Measurements from ENCODE around the gene QPCTL. TPM values are rescaled to one million over a fixed set of nuclear protein-coding genes. Genes with fewer than 3 reads are reported as not detected.

QPCTL gene
- polyA plus RNA-seq, 1 of the 3 experiments (the other 2 are of a cell fraction) = 17.6 TPM

- peak; percentile 96 for TF ChIP-seq MAX (IDR thresholded peaks at IDR 0.05; ENCODE audit: low read depth)
These were observed 24.9 kb downstream of the QPCTL start (continued) for GRCh38 chr19:45717131-45717982.

DNA sequence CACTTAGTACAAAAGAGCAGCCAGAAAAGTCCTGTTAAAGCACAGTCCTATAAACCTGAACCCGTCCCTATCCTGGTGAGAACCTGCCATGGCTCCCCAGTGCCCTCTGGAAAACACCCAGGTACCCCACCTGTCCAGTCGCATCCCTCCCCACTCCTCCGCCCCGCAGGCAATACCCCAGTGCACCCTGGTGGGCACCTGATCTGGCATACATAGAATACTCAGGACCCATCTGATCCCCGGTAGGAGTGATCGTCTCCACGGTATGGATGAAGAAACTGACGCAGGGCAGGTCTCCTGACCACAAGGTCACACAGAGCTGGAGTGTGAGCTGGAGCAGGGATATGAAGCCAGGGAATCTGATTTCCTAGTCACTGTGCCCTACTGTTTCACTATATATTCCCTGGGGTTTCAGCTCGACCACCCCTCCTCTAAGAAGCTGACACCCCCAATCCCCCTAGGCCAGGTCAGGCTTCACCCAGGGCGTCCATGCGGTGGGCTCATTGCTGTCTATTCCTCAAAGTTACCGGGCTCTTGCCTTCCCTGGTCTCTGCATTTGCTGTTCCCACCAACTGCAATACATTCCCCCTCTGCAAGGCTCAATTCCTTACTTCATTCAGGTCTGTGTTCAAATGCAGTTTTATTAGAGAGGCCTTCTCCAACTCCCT lies 25.7 kb downstream of the QPCTL start:
- H3K36me3 ChIP-seq (replicated peaks in 1 of 2; ENCODE audit: control insufficient read depth in 1 of 2, insufficient read depth in 2 of 2, low read length in 1 of 2) = peaks cover 5 to 22% of the 10 kb centered on the region in 2 experiments
- peaks cover 5 to 9% of the 10 kb centered on the region in 2 experiments; a peak in 3 of 4 replicates for H3K4me1 ChIP-seq (ENCODE audit: control insufficient read depth in 1 of 2, insufficient read depth in 2 of 2, low read depth in 1 of 2, low read length in 1 of 2)
- no peak for DNase-seq
- H3K9ac ChIP-seq = peak overlapping the region; percentile 50; the same call in 1 of the 2 replicates
- no peaks in the 10 kb centered on the region for H3K27me3 ChIP-seq (ENCODE audit: insufficient read depth)
- peaks cover 29% of the 10 kb centered on the region for H3F3A ChIP-seq (replicated peaks; ENCODE audit: insufficient read depth)
- peak overlapping the region; percentile 66 to 67 for H3K4me3 ChIP-seq (ENCODE audit: low read depth in 2 of 2, low read length in 1 of 2)
- 70% methylated on average over 12 of the region's 12 CpGs for WGBS (ENCODE audit: low lambda C conversion rate)
- peaks cover 79% of the 10 kb centered on the region for H3K79me2 ChIP-seq (ENCODE audit: insufficient read depth)
- H4K20me1 ChIP-seq (ENCODE audit: insufficient read depth) = no peaks in the 10 kb centered on the region
- H3K9me3 ChIP-seq = no peaks in the 10 kb centered on the region
- H3K4me2 ChIP-seq = peak overlapping the region; percentile 91
- TF ChIP-seq NRF1 (IDR thresholded peaks at IDR 0.05; ENCODE audit: low read depth, low read length) (no peak), SMC3 (IDR thresholded peaks at IDR 0.05; ENCODE audit: low read depth, low read length) (no peak), GABPA (IDR thresholded peaks at IDR 0.05; ENCODE audit: low read depth) (no peak), FOXJ3 (CRISPR knock-in tag; IDR thresholded peaks at IDR 0.05) (no peak), MAX (IDR thresholded peaks at IDR 0.05; ENCODE audit: low read depth) (no peak), MXI1 (IDR thresholded peaks at IDR 0.05; ENCODE audit: low read depth, low read length) (no peak), YY1 (IDR thresholded peaks at IDR 0.05; ENCODE audit: low read depth) (no peak), SIN3A (IDR thresholded peaks at IDR 0.05; ENCODE audit: borderline replicate concordance, low read depth, low read length) (no peak), FOXM1 (IDR thresholded peaks at IDR 0.05; ENCODE audit: low read depth) (no peak), MEF2A (IDR thresholded peaks at IDR 0.05; ENCODE audit: borderline replicate concordance, low read depth) (no peak), POLR2AphosphoS5 (IDR thresholded peaks at IDR 0.05; ENCODE audit: low read depth, low read length) (no peak), TCF12 (IDR thresholded peaks at IDR 0.05) (no peak), CTCF (IDR thresholded peaks at IDR 0.05) (no peak), RCOR1 (IDR thresholded peaks at IDR 0.05; ENCODE audit: low read length) (no peak), FOSL2 (IDR thresholded peaks at IDR 0.05; ENCODE audit: borderline replicate concordance, low read depth) (no peak), JUND (IDR thresholded peaks at IDR 0.05) (no peak)
- TF ChIP-seq, protein P1, sequence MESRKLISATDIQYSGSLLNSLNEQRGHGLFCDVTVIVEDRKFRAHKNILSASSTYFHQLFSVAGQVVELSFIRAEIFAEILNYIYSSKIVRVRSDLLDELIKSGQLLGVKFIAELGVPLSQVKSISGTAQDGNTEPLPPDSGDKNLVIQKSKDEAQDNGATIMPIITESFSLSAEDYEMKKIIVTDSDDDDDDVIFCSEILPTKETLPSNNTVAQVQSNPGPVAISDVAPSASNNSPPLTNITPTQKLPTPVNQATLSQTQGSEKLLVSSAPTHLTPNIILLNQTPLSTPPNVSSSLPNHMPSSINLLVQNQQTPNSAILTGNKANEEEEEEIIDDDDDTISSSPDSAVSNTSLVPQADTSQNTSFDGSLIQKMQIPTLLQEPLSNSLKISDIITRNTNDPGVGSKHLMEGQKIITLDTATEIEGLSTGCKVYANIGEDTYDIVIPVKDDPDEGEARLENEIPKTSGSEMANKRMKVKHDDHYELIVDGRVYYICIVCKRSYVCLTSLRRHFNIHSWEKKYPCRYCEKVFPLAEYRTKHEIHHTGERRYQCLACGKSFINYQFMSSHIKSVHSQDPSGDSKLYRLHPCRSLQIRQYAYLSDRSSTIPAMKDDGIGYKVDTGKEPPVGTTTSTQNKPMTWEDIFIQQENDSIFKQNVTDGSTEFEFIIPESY (IDR thresholded peaks at IDR 0.05; ENCODE audit: borderline replicate concordance, low read depth) = no peak
- TF ChIP-seq, protein P2, sequence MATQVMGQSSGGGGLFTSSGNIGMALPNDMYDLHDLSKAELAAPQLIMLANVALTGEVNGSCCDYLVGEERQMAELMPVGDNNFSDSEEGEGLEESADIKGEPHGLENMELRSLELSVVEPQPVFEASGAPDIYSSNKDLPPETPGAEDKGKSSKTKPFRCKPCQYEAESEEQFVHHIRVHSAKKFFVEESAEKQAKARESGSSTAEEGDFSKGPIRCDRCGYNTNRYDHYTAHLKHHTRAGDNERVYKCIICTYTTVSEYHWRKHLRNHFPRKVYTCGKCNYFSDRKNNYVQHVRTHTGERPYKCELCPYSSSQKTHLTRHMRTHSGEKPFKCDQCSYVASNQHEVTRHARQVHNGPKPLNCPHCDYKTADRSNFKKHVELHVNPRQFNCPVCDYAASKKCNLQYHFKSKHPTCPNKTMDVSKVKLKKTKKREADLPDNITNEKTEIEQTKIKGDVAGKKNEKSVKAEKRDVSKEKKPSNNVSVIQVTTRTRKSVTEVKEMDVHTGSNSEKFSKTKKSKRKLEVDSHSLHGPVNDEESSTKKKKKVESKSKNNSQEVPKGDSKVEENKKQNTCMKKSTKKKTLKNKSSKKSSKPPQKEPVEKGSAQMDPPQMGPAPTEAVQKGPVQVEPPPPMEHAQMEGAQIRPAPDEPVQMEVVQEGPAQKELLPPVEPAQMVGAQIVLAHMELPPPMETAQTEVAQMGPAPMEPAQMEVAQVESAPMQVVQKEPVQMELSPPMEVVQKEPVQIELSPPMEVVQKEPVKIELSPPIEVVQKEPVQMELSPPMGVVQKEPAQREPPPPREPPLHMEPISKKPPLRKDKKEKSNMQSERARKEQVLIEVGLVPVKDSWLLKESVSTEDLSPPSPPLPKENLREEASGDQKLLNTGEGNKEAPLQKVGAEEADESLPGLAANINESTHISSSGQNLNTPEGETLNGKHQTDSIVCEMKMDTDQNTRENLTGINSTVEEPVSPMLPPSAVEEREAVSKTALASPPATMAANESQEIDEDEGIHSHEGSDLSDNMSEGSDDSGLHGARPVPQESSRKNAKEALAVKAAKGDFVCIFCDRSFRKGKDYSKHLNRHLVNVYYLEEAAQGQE (IDR thresholded peaks at IDR 0.05; ENCODE audit: low read depth, low read length) = no peak
- peak overlapping the region; percentile 74 to 77 for H3K27ac ChIP-seq (ENCODE audit: low read depth in 2 of 2, low read length in 1 of 2)
- ChIA-PET CTCF (interaction anchor here (0.9 to 6.4 kb wide), 5 partner anchors 8 to 278 kb away, joined by 3 to 57 read pairs (median 7); partner anchors contain the start of genes FBXO46, QPCTL, SIX5 and SNRPD2), POLR2A (interaction anchor here (1.0 to 2.2 kb wide), 6 partner anchors 9 to 64 kb away, joined by 3 to 12 read pairs (median 6); partner anchors contain the start of genes DMPK, FBXO46, QPCTL and SIX5)
- H3K9me2 ChIP-seq = no peaks in the 10 kb centered on the region
- no peak overlapping the region for H2AFZ ChIP-seq (ENCODE audit: low read depth)

All from SK-N-SH (cell line).